Coronary artery (tissue), 2 donors: ENCODE data around the gene SAA1.

Experiments
- DNase-seq: peaks from one replicate; pipeline ENCODE4 v3.0.0-alpha.2; 2017; ENCODE audit warnings: low spot score
- H3K27ac ChIP-seq, 2 donors: fragments of 200-600 bp; sonication (generic); one replicate each; pipeline ENCODE4 v1.5.1; 2016 to 2019
- H3K4me3 ChIP-seq: fragments of 200-600 bp; sonication (generic); 2 replicates; pipeline ENCODE4 v1.5.1; 2016; ENCODE audit warnings: mild to moderate bottlenecking, moderate library complexity
- TF ChIP-seq, protein P1 (sequence below): fragments of 200-600 bp; sonication (generic); IDR thresholded peaks from one replicate; pipeline ENCODE4 v1.5.1; 2019; ENCODE audit warnings: antibody characterized with exemption

SAA1 gene

GRCh38 chr11:18299721-18300120 is 33.7 kb downstream of the SAA1 start:
- Histone ChIP-seq H3K4me3 (no peak overlapping the region), H3K27ac (no peak overlapping the region)
- TF ChIP-seq, protein P1, sequence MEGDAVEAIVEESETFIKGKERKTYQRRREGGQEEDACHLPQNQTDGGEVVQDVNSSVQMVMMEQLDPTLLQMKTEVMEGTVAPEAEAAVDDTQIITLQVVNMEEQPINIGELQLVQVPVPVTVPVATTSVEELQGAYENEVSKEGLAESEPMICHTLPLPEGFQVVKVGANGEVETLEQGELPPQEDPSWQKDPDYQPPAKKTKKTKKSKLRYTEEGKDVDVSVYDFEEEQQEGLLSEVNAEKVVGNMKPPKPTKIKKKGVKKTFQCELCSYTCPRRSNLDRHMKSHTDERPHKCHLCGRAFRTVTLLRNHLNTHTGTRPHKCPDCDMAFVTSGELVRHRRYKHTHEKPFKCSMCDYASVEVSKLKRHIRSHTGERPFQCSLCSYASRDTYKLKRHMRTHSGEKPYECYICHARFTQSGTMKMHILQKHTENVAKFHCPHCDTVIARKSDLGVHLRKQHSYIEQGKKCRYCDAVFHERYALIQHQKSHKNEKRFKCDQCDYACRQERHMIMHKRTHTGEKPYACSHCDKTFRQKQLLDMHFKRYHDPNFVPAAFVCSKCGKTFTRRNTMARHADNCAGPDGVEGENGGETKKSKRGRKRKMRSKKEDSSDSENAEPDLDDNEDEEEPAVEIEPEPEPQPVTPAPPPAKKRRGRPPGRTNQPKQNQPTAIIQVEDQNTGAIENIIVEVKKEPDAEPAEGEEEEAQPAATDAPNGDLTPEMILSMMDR = no peak
- DNase-seq = no peak

GRCh38 chr11:18304745-18305144 is 38.7 kb downstream of the SAA1 start:
- Histone ChIP-seq H3K27ac (no peak overlapping the region), H3K4me3 (no peak overlapping the region)
- TF ChIP-seq, protein P1 = no peak
- no peak for DNase-seq

- no peak overlapping the region for H3K27ac ChIP-seq
- no peak overlapping the region for H3K4me3 ChIP-seq
- TF ChIP-seq, protein P1 = no peak
- no peak for DNase-seq
Measured at GRCh38 chr11:18307461-18308139, 41.5 kb downstream of the SAA1 start.

- TF ChIP-seq, protein P1 = no peak
- H3K27ac ChIP-seq = peak overlapping the region in 1 of 2 donors; percentile 5
- DNase-seq = no peak
- H3K4me3 ChIP-seq = no peak overlapping the region
Measured at GRCh38 chr11:18308242-18308641, 42.2 kb downstream of the SAA1 start.

- TF ChIP-seq, protein P1 = no peak
- no peak overlapping the region for H3K27ac ChIP-seq
- H3K4me3 ChIP-seq = no peak overlapping the region
- no peak for DNase-seq
Measured at GRCh38 chr11:18309691-18310090, 43.6 kb downstream of the SAA1 start.

- Histone ChIP-seq H3K27ac (peak overlapping the region in 1 of 2 donors; percentile 85), H3K4me3 (no peak overlapping the region)
- DNase-seq = no peak
- TF ChIP-seq, protein P1 = no peak
Measured at GRCh38 chr11:18310800-18311340, 44.8 kb downstream of the SAA1 start.

GRCh38 chr11:18312012-18312411 is 45.9 kb downstream of the SAA1 start:
- no peak for DNase-seq
- H3K27ac ChIP-seq = peak overlapping the region; percentile 60 to 85
- peak overlapping the region; percentile 6 for H3K4me3 ChIP-seq
- TF ChIP-seq, protein P1 = no peak
